ENCODE measurements around the gene SLC25A47.
"Not testable (repeated sequence)": the region's sequence is repeated elsewhere in the genome, so short reads cannot be mapped to it uniquely, and the experiment has no call there.

Gene SLC25A47

GRCh38 chr14:100287202-100287997, 35.7 kb upstream of the SLC25A47 start:
- Histone ChIP-seq H3K4me1 (ENCODE audit: control insufficient read depth in 1 of 2, insufficient read depth in 1 of 2, low read depth in 1 of 2, low read length in 1 of 2) (peaks cover 12 to 13% of the 10 kb centered on the region in 2 experiments), H3K36me3 (peaks cover 21% of the 10 kb centered on the region), H3K27ac (no peak overlapping the region), H3K9me3 (no peaks in the 10 kb centered on the region), H3K27me3 (no peaks in the 10 kb centered on the region), H3K4me3 (ENCODE audit: low read depth in 1 of 2, low read length in 1 of 2) (no peak overlapping the region)
- TF ChIP-seq CTCF (IDR thresholded peaks at IDR 0.05) = no peak

GRCh38 chr14:100287998-100288295, 35.2 kb upstream of the SLC25A47 start:
- Histone ChIP-seq H3K36me3 (peaks cover 26% of the 10 kb centered on the region), H3K4me1 (ENCODE audit: control insufficient read depth in 1 of 2, insufficient read depth in 1 of 2, low read depth in 1 of 2, low read length in 1 of 2) (peaks cover 12 to 13% of the 10 kb centered on the region in 2 experiments)
- H3K27ac ChIP-seq; H3K9me3 ChIP-seq; H3K4me3 ChIP-seq (ENCODE audit: low read depth in 1 of 2, low read length in 1 of 2); H3K27me3 ChIP-seq: not testable (repeated sequence)

GRCh38 chr14:100288382-100289185, 34.6 kb upstream of the SLC25A47 start:
- Histone ChIP-seq H3K36me3 (peaks cover 26% of the 10 kb centered on the region), H3K4me1 (ENCODE audit: control insufficient read depth in 1 of 2, insufficient read depth in 1 of 2, low read depth in 1 of 2, low read length in 1 of 2) (peaks cover 12 to 13% of the 10 kb centered on the region in 2 experiments), H3K9me3 (no peaks in the 10 kb centered on the region), H3K4me3 (ENCODE audit: low read depth in 1 of 2, low read length in 1 of 2) (no peak overlapping the region), H3K27me3 (no peaks in the 10 kb centered on the region), H3K27ac (no peak overlapping the region)
- TF ChIP-seq CTCF (IDR thresholded peaks at IDR 0.05) = no peak

- Histone ChIP-seq H3K27ac (no peak overlapping the region), H3K4me3 (ENCODE audit: low read depth in 1 of 2, low read length in 1 of 2) (no peak overlapping the region), H3K4me1 (ENCODE audit: control insufficient read depth in 1 of 2, insufficient read depth in 1 of 2, low read depth in 1 of 2, low read length in 1 of 2) (peaks cover 6 to 7% of the 10 kb centered on the region in 2 experiments), H3K9me3 (no peaks in the 10 kb centered on the region), H3K36me3 (peaks cover 26% of the 10 kb centered on the region), H3K27me3 (no peaks in the 10 kb centered on the region)
- no peak for TF ChIP-seq CTCF (IDR thresholded peaks at IDR 0.05)
These were observed 33.1 kb upstream of the SLC25A47 start for GRCh38 chr14:100289916-100290606.

GRCh38 chr14:100290607-100291304, 32.4 kb upstream of the SLC25A47 start:
- H3K9me3 ChIP-seq = no peaks in the 10 kb centered on the region
- H3K27me3 ChIP-seq = no peaks in the 10 kb centered on the region
- H3K36me3 ChIP-seq = peaks cover 26% of the 10 kb centered on the region
- H3K4me3 ChIP-seq (ENCODE audit: low read depth in 1 of 2, low read length in 1 of 2) = no peak overlapping the region
- peaks cover 5 to 7% of the 10 kb centered on the region in 2 experiments for H3K4me1 ChIP-seq (ENCODE audit: control insufficient read depth in 1 of 2, insufficient read depth in 1 of 2, low read depth in 1 of 2, low read length in 1 of 2)
- no peak for TF ChIP-seq CTCF (IDR thresholded peaks at IDR 0.05)
- H3K27ac ChIP-seq = no peak overlapping the region
